GM08714 (cell line): ENCODE data around the gene RGS14.

Experiments used
- H3K4me3 ChIP-seq: fragments of 200-500 bp; sonication (Bioruptor generic); 2 replicates; pipeline ENCODE4 v1.5.1; 2014; ENCODE audit warnings: mild to moderate bottlenecking, low read length, inconsistent platforms
- ZNF274 ChIP-seq: IDR thresholded peaks from 2 replicates; pipeline ENCODE4 v1.6.1; 2012; ENCODE audit warnings: mild to moderate bottlenecking, low read depth, low read length

RGS14 gene

GRCh38 chr5:177357459-177358351 lies at the start of gene RGS14:
TSS of gene RGS14 (plus strand) at chr5:177357924. CDS start at chr5:177358025, 101 bp downstream.
- H3K4me3 ChIP-seq = peak within 1 kb of the TSS; percentile 70
- TF ChIP-seq ZNF274 = no peak

- no peak overlapping the region for H3K4me3 ChIP-seq
- no peak for TF ChIP-seq ZNF274
These were observed 49.0 kb upstream of the RGS14 start for GRCh38 chr5:177308740-177309139.

- H3K4me3 ChIP-seq = no peak overlapping the region
- no peak for TF ChIP-seq ZNF274
These were observed 48.2 kb upstream of the RGS14 start for GRCh38 chr5:177309351-177310191.

GRCh38 chr5:177310332-177310731 lies 47.4 kb upstream of the RGS14 start:
- H3K4me3 ChIP-seq = peak overlapping the region; percentile 83; the same call in 1 of the 2 replicates
- TF ChIP-seq ZNF274 = no peak

GRCh38 chr5:177310757-177311391 lies 46.9 kb upstream of the RGS14 start:
- TF ChIP-seq ZNF274 = no peak
- H3K4me3 ChIP-seq = peak overlapping the region; percentile 83

GRCh38 chr5:177311392-177311722 lies 46.4 kb upstream of the RGS14 start:
- TF ChIP-seq ZNF274 = no peak
- peak overlapping the region; percentile 83 for H3K4me3 ChIP-seq

GRCh38 chr5:177311723-177312648 lies 45.7 kb upstream of the RGS14 start, which contains the start of gene MXD3:
TSS of gene MXD3 (minus strand) at chr5:177311898. CDS start at chr5:177311830, 68 bp downstream.
- TF ChIP-seq ZNF274 = no peak
- peak within 1 kb of the TSS; percentile 83 for H3K4me3 ChIP-seq

GRCh38 chr5:177312649-177313181 lies 45.0 kb upstream of the RGS14 start:
- peak overlapping the region; percentile 70 for H3K4me3 ChIP-seq
- TF ChIP-seq ZNF274 = no peak

- no peak for TF ChIP-seq ZNF274
- no peak overlapping the region for H3K4me3 ChIP-seq
These were observed 44.0 kb upstream of the RGS14 start for GRCh38 chr5:177313561-177314259.

- no peak overlapping the region for H3K4me3 ChIP-seq
- no peak for TF ChIP-seq ZNF274
These were observed 43.1 kb upstream of the RGS14 start for GRCh38 chr5:177314376-177315342.

GRCh38 chr5:177315411-177315810 lies 42.3 kb upstream of the RGS14 start:
- no peak overlapping the region for H3K4me3 ChIP-seq
- no peak for TF ChIP-seq ZNF274
